Upper lobe of left lung (tissue), 6 donors: ENCODE data around the gene UNC45A. TPM values are rescaled to one million over a fixed set of nuclear protein-coding genes. Genes with fewer than 3 reads are reported as not detected.

Experiments
- ATAC-seq, 2 donors: fragments of 200-7000 bp; cut with Tn5 transposase; one replicate each; pipeline ENCODE4 v1.9.1; 2022; ENCODE audit warnings: mild to moderate bottlenecking in 2 of 2, moderate library complexity in 2 of 2; ENCODE audit not compliant: low FRiP score in 2 of 2
- DNase-seq, 2 donors: peaks; one replicate each; pipeline ENCODE4 v3.0.0-alpha.2; 2019 to 2020
- H3K27ac ChIP-seq, 4 donors: fragments of 200-600 bp; sonication (generic); one replicate each; pipeline ENCODE4 v1.5.1; 2016 to 2019
- H3K27me3 ChIP-seq, 4 donors: fragments of 200-600 bp; sonication (generic); one replicate each; pipeline ENCODE4 v1.5.1; 2017 to 2019
- H3K36me3 ChIP-seq, 4 donors: fragments of 200-600 bp; sonication (generic); one replicate each; pipeline ENCODE4 v1.5.1; 2016 to 2019
- H3K4me1 ChIP-seq, 4 donors: fragments of 200-600 bp; sonication (generic); one replicate each; pipeline ENCODE4 v1.5.1; 2018 to 2019
- H3K4me3 ChIP-seq, 4 donors: fragments of 200-600 bp; sonication (generic); one replicate each; pipeline ENCODE4 v1.5.1; 2017 to 2019; ENCODE audit warnings: mild to moderate bottlenecking in 2 of 4, moderate library complexity in 1 of 4
- H3K9me3 ChIP-seq, 4 donors: fragments of 200-600 bp; sonication (generic); one replicate each; pipeline ENCODE4 v1.5.1; 2018 to 2019
- CTCF ChIP-seq, 6 experiments: fragments of 450-650 bp in 4 of 6; fragments of 200-600 bp in 2 of 6; sonication (generic) in 2 of 6; IDR thresholded peaks; one replicate each; pipeline ENCODE4 v1.5.1; 2016 to 2019; ENCODE audit warnings: antibody characterized with exemption in 6 of 6
- EP300 ChIP-seq, 4 donors: sonication (generic); formaldehyde crosslinking; IDR thresholded peaks; one replicate each; pipeline ENCODE4 v1.5.1; 2017; ENCODE audit warnings: antibody characterized with exemption in 4 of 4, control low read depth in 2 of 4
- POLR2A ChIP-seq, 4 donors: fragments of 450-650 bp; IDR thresholded peaks; one replicate each; pipeline ENCODE4 v1.5.1; 2016 to 2017; ENCODE audit warnings: antibody characterized with exemption in 4 of 4, mild to moderate bottlenecking in 2 of 4
- POLR2AphosphoS5 ChIP-seq, 2 donors: sonication (generic); formaldehyde crosslinking; IDR thresholded peaks; one replicate each; pipeline ENCODE4 v1.5.1; 2017; ENCODE audit warnings: antibody characterized with exemption in 2 of 2
- WGBS, 2 donors: methylation state at CpG; one replicate each; pipeline ENCODE4 v1.1.5; 2017 to 2018; 5-methylcytosine and 5-hydroxymethylcytosine counted together
- total RNA-seq, 6 donors: library from RNA; depleted of rRNA in 4 of 6; stranded (reverse); fragments of >200 nt in 4 of 6; gene quantifications; one replicate each; pipeline versions ENCODE4 v1.1.0 to v1.2.1, GENCODE V29; 2016 to 2021
- donor health status: DM: no; HTN: no; CAD: no; lungs with moderate emphysema.
- donor health status: DM: no; HTN: yes; CAD: no; lungs with severe emphysema.

Gene UNC45A
- total RNA-seq, 6 donors from 2014 or later, result 40.7 to 108 (median 61.9) TPM

- 95 to 97% methylated on average over 5 to 12 of the region's 12 CpGs for WGBS, 2 donors
- Histone ChIP-seq H3K36me3 (peaks cover 50 to 100% (median 95%) of the 10 kb centered on the region in 4 donors), H3K9me3 (no peaks in the 10 kb centered on the region), H3K27ac (peak overlapping the region; percentile 60 to 87 (median 78)), H3K27me3 (no peaks in the 10 kb centered on the region), H3K4me1 (peaks cover 0 to 6% (median 1%) of the 10 kb centered on the region in 4 donors), H3K4me3 (no peak overlapping the region)
- ATAC-seq, result no peak
- DNase-seq, result no peak
- TF ChIP-seq CTCF (IDR thresholded peaks at IDR 0.05), result no peak
- TF ChIP-seq POLR2AphosphoS5 (IDR thresholded peaks at IDR 0.05), result no peak
- no peak for TF ChIP-seq POLR2A (IDR thresholded peaks at IDR 0.05)
- TF ChIP-seq EP300 (IDR thresholded peaks at IDR 0.05), result no peak
Measured at GRCh38 chr15:90913398-90913944, 21.6 kb upstream of the UNC45A start.

DNA sequence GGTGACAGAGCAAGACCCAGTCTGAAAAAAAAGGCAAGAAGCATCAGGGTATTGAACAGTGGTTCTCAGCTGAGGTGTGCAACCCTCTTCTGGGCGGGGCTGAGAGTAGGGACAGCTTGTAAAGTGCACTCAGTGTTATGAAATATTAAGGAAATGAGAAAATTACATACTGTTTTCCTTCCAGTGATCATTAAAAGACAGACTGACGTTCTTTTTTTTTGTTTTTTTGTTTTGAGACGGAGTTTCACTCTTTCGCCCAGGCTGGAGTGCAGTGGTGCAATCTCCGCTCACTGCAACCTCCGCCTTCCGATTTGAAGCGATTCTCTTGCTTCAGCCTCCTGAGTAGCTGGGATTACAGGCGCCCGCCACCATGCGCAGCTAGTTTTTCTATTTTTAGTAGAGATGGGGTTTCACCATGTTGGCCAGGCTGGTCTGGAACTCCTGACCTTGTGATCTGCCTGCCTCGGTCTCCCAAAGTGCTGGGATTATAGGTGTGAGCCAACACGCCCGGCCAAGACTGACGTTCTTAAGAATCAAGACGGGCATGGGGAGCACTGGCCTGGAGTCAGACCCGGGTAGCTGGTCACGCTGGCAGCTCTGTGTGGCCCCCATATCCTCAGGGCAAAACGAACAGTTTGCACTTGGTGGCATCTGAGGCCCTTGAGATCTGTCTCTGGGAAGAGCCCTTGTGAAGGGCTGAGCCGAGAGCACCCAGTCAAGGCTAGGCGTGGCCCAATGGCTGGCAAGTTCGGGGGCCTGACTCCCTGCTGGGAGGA lies 20.6 kb upstream of the UNC45A start:
- Histone ChIP-seq H3K9me3 (no peaks in the 10 kb centered on the region), H3K27me3 (no peaks in the 10 kb centered on the region), H3K4me1 (peaks cover 0 to 6% (median 1%) of the 10 kb centered on the region in 4 donors), H3K27ac (peak overlapping the region; percentile 60 to 87 (median 78)), H3K36me3 (peaks cover 51 to 100% (median 97%) of the 10 kb centered on the region in 4 donors), H3K4me3 (no peak overlapping the region)
- peak in 1 of 2 donors; percentile 48 for DNase-seq
- WGBS, 2 donors, result 81 to 87% methylated on average over 21 to 22 of the region's 22 CpGs
- TF ChIP-seq POLR2AphosphoS5 (IDR thresholded peaks at IDR 0.05) (peak in 1 of 2 donors; percentile 21), CTCF (IDR thresholded peaks at IDR 0.05) (no peak), EP300 (IDR thresholded peaks at IDR 0.05) (no peak), POLR2A (IDR thresholded peaks at IDR 0.05) (peak in 1 of 4 donors; percentile 40)
- ATAC-seq, result no peak

- TF ChIP-seq CTCF (IDR thresholded peaks at IDR 0.05), result no peak
- TF ChIP-seq POLR2A (IDR thresholded peaks at IDR 0.05), result no peak
- no peak for TF ChIP-seq EP300 (IDR thresholded peaks at IDR 0.05)
- TF ChIP-seq POLR2AphosphoS5 (IDR thresholded peaks at IDR 0.05), result no peak
- H3K36me3 ChIP-seq, result peaks cover 50 to 100% (median 97%) of the 10 kb centered on the region in 4 donors
- H3K9me3 ChIP-seq, result no peaks in the 10 kb centered on the region
- no peak overlapping the region for H3K4me3 ChIP-seq
- H3K27me3 ChIP-seq, result no peaks in the 10 kb centered on the region
- DNase-seq (peak in 1 of 2 donors; percentile 18), ATAC-seq (no peak)
- 74 to 79% methylated on average over 7 of the region's 7 CpGs for WGBS, 2 donors
- H3K27ac ChIP-seq, result peak overlapping the region; percentile 54 to 87 (median 78)
- peaks cover 0 to 6% (median 1%) of the 10 kb centered on the region in 4 donors for H3K4me1 ChIP-seq
Measured at GRCh38 chr15:90915216-90915807, 19.8 kb upstream of the UNC45A start.

GRCh38 chr15:90915808-90916440 lies 19.2 kb upstream of the UNC45A start:
- DNase-seq, result peak in 1 of 2 donors; percentile 89

More at GRCh38 chr15:90915808-90916440, 19.2 kb upstream of the UNC45A start:
- H3K4me1 ChIP-seq, result peaks cover 0 to 6% (median 1%) of the 10 kb centered on the region in 4 donors
- H3K36me3 ChIP-seq, result peaks cover 50 to 100% (median 96%) of the 10 kb centered on the region in 4 donors
- H3K27ac ChIP-seq, result peak overlapping the region; percentile 54 to 87 (median 78)
- no peaks in the 10 kb centered on the region for H3K27me3 ChIP-seq
- 66 to 67% methylated on average over 20 to 24 of the region's 25 CpGs for WGBS, 2 donors
- no peaks in the 10 kb centered on the region for H3K9me3 ChIP-seq
- TF ChIP-seq CTCF (IDR thresholded peaks at IDR 0.05), result no peak
- TF ChIP-seq POLR2AphosphoS5 (IDR thresholded peaks at IDR 0.05), result peak in 1 of 2 donors; percentile 63
- peak in 2 of 4 donors; percentile 15 to 61 for TF ChIP-seq POLR2A (IDR thresholded peaks at IDR 0.05)
- no peak for TF ChIP-seq EP300 (IDR thresholded peaks at IDR 0.05)
- peak; percentile 70 to 71 for ATAC-seq
- H3K4me3 ChIP-seq, result peak overlapping the region in 2 of 4 donors; percentile 25 to 35
